Renal cortical epithelial cell (primary cell): ENCODE measurements around the gene MOV10. TPM values are rescaled to one million over a fixed set of nuclear protein-coding genes. Genes with fewer than 3 reads are reported as not detected.
"Not testable (repeated sequence)": the region's sequence is repeated elsewhere in the genome, so short reads cannot be mapped to it uniquely, and the experiment has no call there.

Experiments
- DNase-seq: peaks from one replicate; pipeline ENCODE4 v3.0.0-alpha.2; 2011; ENCODE audit warnings: low read depth
- total RNA-seq: library from RNA; depleted of rRNA; stranded (reverse); fragments of >200 nt; gene quantifications from 2 replicates; pipeline ENCODE4 v1.2.3, GENCODE V29; 2014

The MOV10 gene, protein sequence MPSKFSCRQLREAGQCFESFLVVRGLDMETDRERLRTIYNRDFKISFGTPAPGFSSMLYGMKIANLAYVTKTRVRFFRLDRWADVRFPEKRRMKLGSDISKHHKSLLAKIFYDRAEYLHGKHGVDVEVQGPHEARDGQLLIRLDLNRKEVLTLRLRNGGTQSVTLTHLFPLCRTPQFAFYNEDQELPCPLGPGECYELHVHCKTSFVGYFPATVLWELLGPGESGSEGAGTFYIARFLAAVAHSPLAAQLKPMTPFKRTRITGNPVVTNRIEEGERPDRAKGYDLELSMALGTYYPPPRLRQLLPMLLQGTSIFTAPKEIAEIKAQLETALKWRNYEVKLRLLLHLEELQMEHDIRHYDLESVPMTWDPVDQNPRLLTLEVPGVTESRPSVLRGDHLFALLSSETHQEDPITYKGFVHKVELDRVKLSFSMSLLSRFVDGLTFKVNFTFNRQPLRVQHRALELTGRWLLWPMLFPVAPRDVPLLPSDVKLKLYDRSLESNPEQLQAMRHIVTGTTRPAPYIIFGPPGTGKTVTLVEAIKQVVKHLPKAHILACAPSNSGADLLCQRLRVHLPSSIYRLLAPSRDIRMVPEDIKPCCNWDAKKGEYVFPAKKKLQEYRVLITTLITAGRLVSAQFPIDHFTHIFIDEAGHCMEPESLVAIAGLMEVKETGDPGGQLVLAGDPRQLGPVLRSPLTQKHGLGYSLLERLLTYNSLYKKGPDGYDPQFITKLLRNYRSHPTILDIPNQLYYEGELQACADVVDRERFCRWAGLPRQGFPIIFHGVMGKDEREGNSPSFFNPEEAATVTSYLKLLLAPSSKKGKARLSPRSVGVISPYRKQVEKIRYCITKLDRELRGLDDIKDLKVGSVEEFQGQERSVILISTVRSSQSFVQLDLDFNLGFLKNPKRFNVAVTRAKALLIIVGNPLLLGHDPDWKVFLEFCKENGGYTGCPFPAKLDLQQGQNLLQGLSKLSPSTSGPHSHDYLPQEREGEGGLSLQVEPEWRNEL
- total RNA-seq: 35.4 and 48.9 TPM in 2 replicates

- DNase-seq: peak; percentile 46
Observed at GRCh38 chr1:112674440-112674985, at the start of gene MOV10. Gene MOV10, plus strand, starts transcription at chr1:112674659. Its CDS starts 254 bp downstream, at chr1:112674913.

- peak; percentile 32 for DNase-seq
Observed at GRCh38 chr1:112625696-112626095, 48.8 kb upstream of the MOV10 start.

DNA sequence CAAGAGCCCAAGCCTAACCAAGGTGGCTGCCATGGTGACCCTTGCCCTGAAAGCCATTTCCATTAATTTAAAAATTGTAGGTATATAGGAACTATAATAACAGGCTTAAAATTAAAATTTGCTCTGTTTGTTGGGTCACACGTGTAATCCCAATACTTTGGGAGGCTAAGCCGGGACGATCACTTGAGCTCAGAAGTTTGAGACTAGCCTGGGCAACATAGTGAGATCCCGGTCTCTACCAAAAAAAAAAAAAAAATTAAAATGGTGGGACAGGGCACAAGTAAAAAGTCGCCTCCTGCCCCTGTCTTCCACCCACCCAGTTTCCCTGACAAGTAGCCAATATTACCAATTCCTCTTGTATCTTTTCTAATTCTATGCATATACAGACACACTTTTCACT is 48.3 kb upstream of the MOV10 start:
- DNase-seq: no peak

DNA sequence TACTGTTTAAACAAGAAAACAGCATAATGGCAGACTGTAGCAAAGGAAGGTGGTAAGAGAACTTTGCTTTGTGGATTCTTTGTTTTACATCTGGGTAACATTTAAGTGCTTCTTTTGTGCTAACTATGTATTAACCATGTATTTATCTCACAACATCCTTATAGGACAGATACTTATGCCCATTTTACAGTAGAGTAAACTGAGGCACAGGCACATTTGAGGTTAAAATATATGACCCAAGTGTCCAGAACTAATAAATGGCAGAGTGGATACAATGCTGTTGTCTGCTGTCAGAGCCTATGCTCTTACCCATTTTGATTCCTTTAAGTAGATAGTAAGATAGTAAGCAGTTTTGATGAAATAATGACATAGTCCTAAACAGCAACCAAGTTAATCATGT is 47.6 kb upstream of the MOV10 start:
- DNase-seq: no peak

GRCh38 chr1:112628516-112628915 is 45.9 kb upstream of the MOV10 start:
- no peak for DNase-seq

DNA sequence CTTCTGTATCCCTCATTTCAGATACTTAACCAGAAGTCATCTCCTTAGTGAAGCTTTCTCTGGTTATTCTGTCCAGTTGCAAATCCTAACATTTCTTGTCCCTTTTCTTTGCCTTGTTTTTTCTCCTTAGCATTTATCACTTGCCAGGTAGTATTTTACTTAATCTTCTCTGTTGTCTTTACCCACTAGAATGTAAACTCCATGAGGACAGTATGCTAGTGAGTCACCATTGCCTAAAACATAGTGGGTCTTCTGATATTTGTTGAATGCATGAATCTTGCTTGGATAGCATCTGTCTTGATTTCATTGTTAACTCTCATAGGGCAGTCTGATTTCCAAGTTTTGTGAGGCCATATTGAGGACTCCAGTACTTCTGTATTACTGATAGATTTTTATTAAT is 45.2 kb upstream of the MOV10 start:
- DNase-seq: no peak

DNA sequence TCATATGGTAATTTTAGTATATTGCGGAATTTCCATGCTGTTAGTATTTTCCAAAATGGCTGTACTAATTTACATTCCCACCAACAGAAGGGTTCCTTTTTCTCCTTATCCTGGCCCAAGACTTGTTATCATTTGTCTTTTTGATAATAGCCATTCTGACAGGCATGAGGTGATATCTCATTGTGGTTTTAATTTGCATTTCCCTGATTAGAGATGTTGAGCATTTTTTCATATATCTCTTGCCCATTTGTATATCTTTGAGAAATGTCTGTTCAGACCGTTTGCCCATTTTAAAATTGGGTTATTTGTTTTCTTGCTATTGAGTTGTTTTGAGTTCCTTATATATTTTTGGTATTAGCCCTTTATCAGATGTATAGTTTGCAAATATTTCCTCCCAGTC is 40.8 kb upstream of the MOV10 start:
- DNase-seq: no peak

DNA sequence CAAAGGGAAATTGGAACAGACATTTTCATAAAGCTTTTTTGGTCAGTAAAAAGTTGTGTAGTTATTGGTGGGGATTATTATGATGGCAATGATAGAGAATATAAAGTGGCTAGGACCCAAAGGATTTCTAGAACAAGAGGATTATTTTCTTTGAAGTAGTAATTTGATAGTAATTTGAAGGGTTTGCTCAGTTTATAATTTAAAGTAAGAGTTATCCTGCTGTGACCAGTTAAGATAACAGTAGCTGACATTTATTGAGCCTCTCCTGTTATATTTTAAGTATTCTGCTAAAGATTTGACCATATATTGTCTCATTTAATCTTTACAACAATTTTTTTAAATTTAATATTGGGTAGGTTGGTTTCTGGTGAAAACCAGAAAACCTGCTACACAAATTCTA is 40.1 kb upstream of the MOV10 start:
- DNase-seq: no peak

GRCh38 chr1:112636056-112636455 is 38.4 kb upstream of the MOV10 start:
- no peak for DNase-seq

DNA sequence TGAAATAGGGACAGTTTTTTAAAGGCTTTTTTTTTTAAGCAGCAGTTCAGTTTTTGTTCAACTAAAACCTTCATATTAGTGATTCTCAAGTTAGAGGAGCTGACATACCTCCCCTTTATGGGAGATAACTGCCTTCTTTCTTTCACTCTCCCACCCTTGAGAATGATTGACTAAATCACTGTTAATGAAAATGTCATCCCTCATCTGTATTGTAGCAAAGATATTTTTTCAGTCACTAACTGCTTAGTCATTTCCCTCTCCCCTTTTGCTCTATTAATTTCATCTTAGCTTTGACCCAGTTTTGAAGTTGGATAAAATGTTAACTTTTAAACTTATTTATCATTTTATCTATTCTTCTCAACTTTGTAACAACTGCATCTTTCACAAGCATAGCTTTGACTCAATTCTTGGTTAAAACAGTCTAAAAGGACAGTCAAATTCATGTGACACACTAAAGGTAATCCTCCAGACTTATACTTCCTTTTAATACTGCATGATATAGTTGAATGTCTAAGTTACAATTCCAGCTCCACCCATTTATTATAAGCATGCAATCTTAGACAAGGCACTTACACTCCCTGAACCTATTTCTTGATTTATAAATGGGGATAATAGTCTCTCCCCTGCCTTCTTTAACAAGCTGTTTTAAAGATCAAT is 37.7 kb upstream of the MOV10 start:
- DNase-seq: no peak

- DNase-seq: peak; percentile 75
Observed at GRCh38 chr1:112637254-112638109, 37.0 kb upstream of the MOV10 start.

- DNase-seq: no peak
Observed at GRCh38 chr1:112638110-112638428, 36.4 kb upstream of the MOV10 start.

- not testable (repeated sequence) for DNase-seq
Observed at GRCh38 chr1:112640437-112640836, 34.0 kb upstream of the MOV10 start.

- no peak for DNase-seq
Observed at GRCh38 chr1:112643080-112643479, 31.4 kb upstream of the MOV10 start.

DNA sequence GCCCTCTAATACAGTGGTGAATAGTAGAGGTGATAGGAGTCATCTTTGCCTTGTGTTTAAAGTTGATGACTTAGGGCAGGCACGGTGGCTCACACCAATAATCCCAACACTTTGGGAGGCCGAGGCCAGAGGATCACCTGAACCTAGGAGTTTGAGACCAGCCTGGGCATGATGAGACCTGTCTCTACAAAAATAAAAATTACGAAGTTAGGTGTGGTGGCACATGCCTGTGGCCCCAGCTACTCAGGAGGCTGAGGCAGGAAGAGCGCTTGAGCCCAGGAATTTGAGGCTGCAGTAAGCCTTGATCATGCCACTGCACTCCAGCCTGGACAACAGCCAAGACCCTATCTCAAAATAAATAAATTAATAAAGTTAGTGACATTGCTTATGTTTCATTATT is 28.2 kb upstream of the MOV10 start:
- DNase-seq: no peak

GRCh38 chr1:112651205-112651604 is 23.3 kb upstream of the MOV10 start:
- no peak for DNase-seq

- DNase-seq: no peak
Observed at GRCh38 chr1:112665857-112666256, 8.6 kb upstream of the MOV10 start.

DNA sequence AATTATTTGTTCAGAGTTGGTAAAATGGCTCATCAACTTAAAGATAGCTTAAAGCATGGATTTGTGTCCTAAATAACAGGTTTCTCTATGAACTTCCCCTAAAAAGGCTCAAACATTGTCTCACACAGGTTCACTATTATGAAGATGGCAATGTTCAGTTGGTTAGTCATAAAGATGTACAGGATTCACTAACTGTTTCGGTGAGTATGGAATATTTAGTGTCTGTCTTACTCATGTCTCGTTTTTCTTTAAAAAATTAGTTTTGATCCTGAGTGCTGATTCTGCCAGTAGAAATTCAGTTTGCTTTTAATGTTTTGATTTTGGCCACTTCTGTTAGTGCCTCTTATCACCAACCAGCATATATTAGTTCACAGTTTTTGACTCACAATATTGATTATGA is 7.5 kb upstream of the MOV10 start:
- DNase-seq: no peak

DNA sequence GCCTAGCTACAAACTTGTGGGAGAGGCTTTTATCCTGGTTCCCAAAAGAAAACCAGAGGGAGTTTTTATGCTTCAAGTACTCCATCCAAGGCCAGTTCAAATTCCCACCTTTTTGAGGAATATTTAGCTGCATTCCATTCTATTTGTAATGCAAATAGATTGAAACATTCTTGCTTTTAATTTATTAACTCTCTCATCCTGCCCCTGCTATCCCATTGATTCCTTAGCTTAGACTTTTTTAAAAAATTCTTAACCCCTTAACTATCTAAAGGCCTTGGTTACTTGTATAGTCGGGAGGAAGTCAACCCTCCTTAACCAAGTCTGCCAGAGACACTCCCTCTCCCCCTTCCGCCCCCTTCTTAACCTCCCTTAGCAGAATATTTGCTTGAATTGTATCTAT is 2.5 kb upstream of the MOV10 start:
- no peak for DNase-seq

- DNase-seq: no peak
Observed at GRCh38 chr1:112672842-112673241, 1.6 kb upstream of the MOV10 start.
